Kidney epithelial cell (primary cell): ENCODE measurements around the gene PSAP. TPM values are rescaled to one million over a fixed set of nuclear protein-coding genes. Genes with fewer than 3 reads are reported as not detected.
"Not testable (repeated sequence)": the region's sequence is repeated elsewhere in the genome, so short reads cannot be mapped to it uniquely, and the experiment has no call there.

Source experiments
- DNase-seq: peaks from one replicate; pipeline ENCODE4 v3.0.0-alpha.2; 2010; ENCODE audit warnings: low read depth
- H3K27me3 ChIP-seq: 2 replicates; pipeline ENCODE4 v1.6.0; 2011; ENCODE audit warnings: low read length; ENCODE audit not compliant: control insufficient read depth, insufficient read depth
- H3K36me3 ChIP-seq: 2 replicates; pipeline ENCODE4 v1.5.1; 2011; ENCODE audit warnings: low read length; ENCODE audit not compliant: control insufficient read depth, insufficient read depth
- H3K4me3 ChIP-seq: 2 replicates; pipeline ENCODE4 v1.5.1; 2011; ENCODE audit warnings: low read depth, mild to moderate bottlenecking, control low read depth, low read length
- CTCF ChIP-seq: IDR thresholded peaks from 2 replicates; pipeline ENCODE4 v1.5.1; 2011; ENCODE audit warnings: mild to moderate bottlenecking, moderate library complexity, low read length, control low read depth, inconsistent platforms; ENCODE audit not compliant: insufficient read depth, poor library complexity, severe bottlenecking
- total RNA-seq: library from RNA; depleted of rRNA; stranded (reverse); fragments of >200 nt; gene quantifications from 2 replicates; pipeline ENCODE4 v1.2.3, GENCODE V29; 2015

The PSAP gene
- total RNA-seq, result 1,398 and 1,486 TPM in 2 replicates

- Histone ChIP-seq H3K27me3 (no peaks in the 10 kb centered on the region), H3K4me3 (peak within 1 kb of the TSS; percentile 95), H3K36me3 (no peaks in the 10 kb centered on the region)
- TF ChIP-seq CTCF, result no peak
- peak; percentile 91 for DNase-seq
Observed at GRCh38 chr10:71850743-71851464, at the start of gene PSAP. TSS of gene PSAP (minus strand) at chr10:71851251. CDS start at chr10:71851221, 30 bp downstream.

GRCh38 chr10:71900441-71901180, 49.6 kb upstream of the PSAP start:
- H3K27me3 ChIP-seq, result no peaks in the 10 kb centered on the region
- H3K4me3 ChIP-seq, result no peak overlapping the region
- no peak for TF ChIP-seq CTCF
- no peaks in the 10 kb centered on the region for H3K36me3 ChIP-seq
- DNase-seq, result no peak

GRCh38 chr10:71899665-71900412, 48.8 kb upstream of the PSAP start:
- no peak for TF ChIP-seq CTCF
- Histone ChIP-seq H3K4me3 (no peak overlapping the region), H3K36me3 (no peaks in the 10 kb centered on the region), H3K27me3 (no peaks in the 10 kb centered on the region)
- no peak for DNase-seq

- not testable (repeated sequence) for H3K27me3 ChIP-seq, DNase-seq, H3K4me3 ChIP-seq, H3K36me3 ChIP-seq
Observed at GRCh38 chr10:71898346-71898745, 47.3 kb upstream of the PSAP start.

GRCh38 chr10:71893920-71894319, 42.9 kb upstream of the PSAP start:
- Histone ChIP-seq H3K36me3 (no peaks in the 10 kb centered on the region), H3K4me3 (no peak overlapping the region), H3K27me3 (no peaks in the 10 kb centered on the region)
- DNase-seq, result no peak
- no peak for TF ChIP-seq CTCF

- Histone ChIP-seq H3K36me3 (no peaks in the 10 kb centered on the region), H3K27me3 (no peaks in the 10 kb centered on the region), H3K4me3 (no peak overlapping the region)
- DNase-seq, result no peak
- no peak for TF ChIP-seq CTCF
Observed at GRCh38 chr10:71893258-71893815, 42.3 kb upstream of the PSAP start.
